Colonic mucosa (tissue), 4 donors: ENCODE data around the gene TENM4. TPM values are rescaled to one million over a fixed set of nuclear protein-coding genes. Genes with fewer than 3 reads are reported as not detected.

ENCODE experiments used
- DNase-seq: peaks from one replicate; pipeline ENCODE4 v3.0.0-alpha.2; 2020
- H3K27ac ChIP-seq: fragments of 200-600 bp; one replicate; pipeline ENCODE4 v1.8.0; 2021
- H3K27me3 ChIP-seq: fragments of 200-600 bp; one replicate; pipeline ENCODE4 v1.8.0; 2021
- H3K36me3 ChIP-seq: fragments of 200-600 bp; one replicate; pipeline ENCODE4 v1.8.0; 2021
- H3K4me1 ChIP-seq: fragments of 200-600 bp; one replicate; pipeline ENCODE4 v1.8.0; 2021; ENCODE audit warnings: mild to moderate bottlenecking
- H3K4me3 ChIP-seq: fragments of 200-600 bp; one replicate; pipeline ENCODE4 v1.8.0; 2021
- H3K9ac ChIP-seq, 2 donors: one replicate each; pipeline ENCODE4 v1.7.0; 2013; ENCODE audit warnings: control low read depth in 2 of 2, low read depth in 2 of 2, low read length in 2 of 2
- H3K9me3 ChIP-seq: fragments of 200-600 bp; one replicate; pipeline ENCODE4 v1.8.0; 2021
- intact Hi-C: fragments of 100-400 bp; cut with DNase I; formaldehyde crosslinking; loops from one replicate; pipeline ENCODE4 v1.14.1; 2022
- total RNA-seq, 2 donors: library from RNA; stranded (reverse); fragmentation: NEBNext Ultra II Directional in 1 of 2; extraction: Animal tissue kit (Norgen Biotek cat#: 25700) in 1 of 2; gene quantifications; one replicate each; pipeline ENCODE4 v1.2.1, GENCODE V29; 2021
- TF ChIP-seq, protein P1 (sequence below): fragments of 200-600 bp; IDR thresholded peaks from one replicate; pipeline ENCODE4 v1.8.0; 2022; ENCODE audit warnings: antibody characterized with exemption, mild to moderate bottlenecking
- donor health status: healthy.
- donor health status: DM: no; HTN: no; CAD: no.
- donor health status: DM: no; HTN: no; CAD: no.

TENM4 gene
- total RNA-seq, 2 donors from 2014 or later, result 0.48 to 1.2 TPM

DNA sequence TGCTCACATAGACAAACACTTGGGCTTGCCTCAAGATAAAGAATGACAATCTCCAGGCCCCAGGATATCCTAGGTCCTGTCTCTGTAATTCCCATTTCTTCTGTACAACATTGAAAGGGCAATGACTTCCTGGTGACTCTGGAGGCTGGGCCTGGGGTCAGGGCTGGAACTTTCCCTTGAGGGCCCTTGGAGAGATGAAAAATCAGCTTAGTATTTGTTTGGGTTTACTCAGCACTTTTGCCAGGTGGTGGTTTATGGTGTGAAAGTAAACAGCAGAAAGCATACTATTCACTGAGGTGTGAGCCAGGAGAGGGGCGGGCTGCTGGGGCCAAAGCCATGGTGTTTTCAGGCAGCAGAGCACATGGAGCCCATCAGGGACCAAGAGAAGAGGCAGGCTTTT lies 651.5 kb downstream of the TENM4 start:
- DNase-seq, result peak; percentile 39
- Histone ChIP-seq H3K9me3 (no peaks in the 10 kb centered on the region), H3K27me3 (no peaks in the 10 kb centered on the region), H3K36me3 (no peaks in the 10 kb centered on the region), H3K4me3 (no peak overlapping the region), H3K4me1 (no peaks in the 10 kb centered on the region), H3K9ac (no peak overlapping the region), H3K27ac (peak overlapping the region; percentile 18)
- intact Hi-C loops, result no loop called here
- TF ChIP-seq, protein P1, sequence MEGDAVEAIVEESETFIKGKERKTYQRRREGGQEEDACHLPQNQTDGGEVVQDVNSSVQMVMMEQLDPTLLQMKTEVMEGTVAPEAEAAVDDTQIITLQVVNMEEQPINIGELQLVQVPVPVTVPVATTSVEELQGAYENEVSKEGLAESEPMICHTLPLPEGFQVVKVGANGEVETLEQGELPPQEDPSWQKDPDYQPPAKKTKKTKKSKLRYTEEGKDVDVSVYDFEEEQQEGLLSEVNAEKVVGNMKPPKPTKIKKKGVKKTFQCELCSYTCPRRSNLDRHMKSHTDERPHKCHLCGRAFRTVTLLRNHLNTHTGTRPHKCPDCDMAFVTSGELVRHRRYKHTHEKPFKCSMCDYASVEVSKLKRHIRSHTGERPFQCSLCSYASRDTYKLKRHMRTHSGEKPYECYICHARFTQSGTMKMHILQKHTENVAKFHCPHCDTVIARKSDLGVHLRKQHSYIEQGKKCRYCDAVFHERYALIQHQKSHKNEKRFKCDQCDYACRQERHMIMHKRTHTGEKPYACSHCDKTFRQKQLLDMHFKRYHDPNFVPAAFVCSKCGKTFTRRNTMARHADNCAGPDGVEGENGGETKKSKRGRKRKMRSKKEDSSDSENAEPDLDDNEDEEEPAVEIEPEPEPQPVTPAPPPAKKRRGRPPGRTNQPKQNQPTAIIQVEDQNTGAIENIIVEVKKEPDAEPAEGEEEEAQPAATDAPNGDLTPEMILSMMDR, result no peak

DNA sequence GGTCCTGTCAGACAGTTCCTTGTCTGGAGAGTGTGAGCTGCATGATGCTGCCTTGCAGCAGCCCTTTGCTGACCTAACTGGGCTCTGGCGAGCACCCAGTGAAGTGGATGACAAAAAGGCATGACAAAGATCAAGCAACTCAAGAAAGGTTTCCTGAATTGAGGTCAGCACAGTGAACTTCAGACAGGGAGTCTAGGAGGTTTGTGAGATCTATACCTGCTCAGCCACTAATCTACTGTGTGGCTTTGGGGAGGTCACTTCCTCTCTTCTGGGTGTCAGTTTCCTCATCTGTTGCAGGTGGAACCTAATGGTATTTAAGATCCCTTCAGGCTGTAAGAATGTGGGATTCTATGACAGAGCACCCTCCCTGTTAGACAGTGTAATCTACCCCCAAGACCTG lies 652.3 kb downstream of the TENM4 start:
- Histone ChIP-seq H3K27ac (no peak overlapping the region), H3K4me1 (no peaks in the 10 kb centered on the region), H3K4me3 (no peak overlapping the region), H3K27me3 (no peaks in the 10 kb centered on the region), H3K36me3 (no peaks in the 10 kb centered on the region), H3K9ac (no peak overlapping the region), H3K9me3 (no peaks in the 10 kb centered on the region)
- no peak for DNase-seq
- TF ChIP-seq, protein P1, result no peak
- intact Hi-C loops, result no loop called here

GRCh38 chr11:78787696-78788095 lies 653.1 kb downstream of the TENM4 start:
- H3K9me3 ChIP-seq, result no peaks in the 10 kb centered on the region
- no peaks in the 10 kb centered on the region for H3K36me3 ChIP-seq
- no peak overlapping the region for H3K27ac ChIP-seq
- intact Hi-C loops, result no loop called here
- no peak for DNase-seq
- no peak overlapping the region for H3K4me3 ChIP-seq
- H3K4me1 ChIP-seq, result no peaks in the 10 kb centered on the region
- H3K27me3 ChIP-seq, result no peaks in the 10 kb centered on the region
- TF ChIP-seq, protein P1, result no peak
- H3K9ac ChIP-seq, result no peak overlapping the region

DNA sequence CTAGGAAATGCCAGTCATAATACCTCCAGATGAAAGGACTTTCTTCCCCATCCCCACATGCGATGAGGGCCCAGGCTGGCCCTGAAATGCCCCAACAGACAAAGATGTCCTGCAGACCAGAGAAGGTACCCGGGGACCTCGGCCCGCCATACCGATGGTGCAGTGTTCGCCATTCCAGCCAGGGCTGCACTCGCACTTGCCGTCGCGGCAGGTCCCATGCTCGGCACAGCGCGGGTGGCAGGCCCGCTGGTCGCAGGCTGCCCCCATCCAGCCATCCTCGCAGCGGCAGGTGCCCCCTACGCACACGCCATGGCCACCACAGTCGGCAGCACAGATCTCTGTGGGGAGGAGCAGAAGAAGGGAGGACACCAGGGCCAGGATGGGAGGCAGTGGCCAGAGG lies 654.1 kb downstream of the TENM4 start:
- H3K4me3 ChIP-seq, result no peak overlapping the region
- H3K9me3 ChIP-seq, result no peaks in the 10 kb centered on the region
- no peak overlapping the region for H3K9ac ChIP-seq
- intact Hi-C loops, result no loop called here
- TF ChIP-seq, protein P1, result no peak
- H3K36me3 ChIP-seq, result no peaks in the 10 kb centered on the region
- DNase-seq, result no peak
- H3K4me1 ChIP-seq, result no peaks in the 10 kb centered on the region
- H3K27me3 ChIP-seq, result no peaks in the 10 kb centered on the region
- no peak overlapping the region for H3K27ac ChIP-seq

- H3K27ac ChIP-seq, result no peak overlapping the region
- intact Hi-C loops, result no loop called here
- TF ChIP-seq, protein P1, result no peak
- H3K36me3 ChIP-seq, result no peaks in the 10 kb centered on the region
- H3K4me3 ChIP-seq, result no peak overlapping the region
- no peaks in the 10 kb centered on the region for H3K27me3 ChIP-seq
- H3K4me1 ChIP-seq, result no peaks in the 10 kb centered on the region
- no peak overlapping the region for H3K9ac ChIP-seq
- no peaks in the 10 kb centered on the region for H3K9me3 ChIP-seq
- no peak for DNase-seq
Observed at GRCh38 chr11:78786086-78786485, 654.7 kb downstream of the TENM4 start.
